HepG2 (cell line): ENCODE measurements around the gene HLA-DQB2. TPM values are rescaled to one million over a fixed set of nuclear protein-coding genes. Genes with fewer than 3 reads are reported as not detected.

Experiments used
- ATAD3A ChIP-seq: sonication (generic); formaldehyde crosslinking; IDR thresholded peaks from 2 replicates; pipeline ENCODE4 v1.4.0; 2020; ENCODE audit warnings: missing genetic modification reagents
- DBP ChIP-seq: sonication (generic); formaldehyde crosslinking; IDR thresholded peaks from 2 replicates; pipeline ENCODE4 v1.4.0; 2020; ENCODE audit warnings: missing genetic modification reagents; ENCODE audit errors: not compliant biosample characterization
- ERF ChIP-seq: IDR thresholded peaks from 2 replicates; pipeline ENCODE4 v1.6.1; 2018; ENCODE audit warnings: missing biosample characterization, missing genetic modification reagents
- FOXJ3 ChIP-seq: sonication (generic); formaldehyde crosslinking; IDR thresholded peaks from 2 replicates; pipeline ENCODE4 v1.4.0; 2020; ENCODE audit warnings: missing genetic modification reagents, mild to moderate bottlenecking, borderline replicate concordance
- FOXK1 ChIP-seq: sonication (generic); formaldehyde crosslinking; IDR thresholded peaks from 2 replicates; pipeline ENCODE4 v1.4.0; 2020; ENCODE audit warnings: low read depth, missing genetic modification reagents, borderline replicate concordance
- HNRNPK ChIP-seq: fragments of 200-400 bp; formaldehyde crosslinking; IDR thresholded peaks from 2 replicates; pipeline ENCODE4 v1.6.1; 2018; ENCODE audit warnings: low read length, low read depth, moderate library complexity, mild to moderate bottlenecking; ENCODE audit not compliant: poor library complexity, severe bottlenecking
- JARID2 ChIP-seq: sonication (generic); formaldehyde crosslinking; IDR thresholded peaks from 2 replicates; pipeline ENCODE4 v1.8.1; 2023; ENCODE audit warnings: missing genetic modification reagents, inconsistent platforms; ENCODE audit not compliant: insufficient replicate concordance
- NAIF1 ChIP-seq: sonication (generic); formaldehyde crosslinking; IDR thresholded peaks from 2 replicates; pipeline ENCODE4 v1.5.0; 2020; ENCODE audit warnings: mild to moderate bottlenecking, missing genetic modification reagents, borderline replicate concordance
- NCOA1 ChIP-seq: sonication (generic); formaldehyde crosslinking; IDR thresholded peaks from 2 replicates; pipeline ENCODE4 v1.9.0; 2021; ENCODE audit warnings: missing genetic modification reagents
- PCBP1 ChIP-seq: fragments of 200-400 bp; formaldehyde crosslinking; IDR thresholded peaks from 2 replicates; pipeline ENCODE4 v1.6.1; 2017; ENCODE audit warnings: mild to moderate bottlenecking, low read depth, low read length, borderline replicate concordance
- SMAD1 ChIP-seq: sonication (generic); formaldehyde crosslinking; IDR thresholded peaks from 2 replicates; pipeline ENCODE4 v1.4.0; 2020; ENCODE audit warnings: missing genetic modification reagents, low read depth, mild to moderate bottlenecking, borderline replicate concordance
- STAG1 ChIP-seq: sonication (generic); formaldehyde crosslinking; IDR thresholded peaks from 2 replicates; pipeline ENCODE4 v1.4.0; 2020; ENCODE audit warnings: missing genetic modification reagents
- THAP11 ChIP-seq: IDR thresholded peaks from 2 replicates; pipeline ENCODE4 v1.6.1; 2016; ENCODE audit warnings: missing biosample characterization, missing genetic modification reagents
- THAP8 ChIP-seq: sonication (generic); formaldehyde crosslinking; IDR thresholded peaks from 2 replicates; pipeline ENCODE4 v1.5.1; 2020; ENCODE audit warnings: missing genetic modification reagents, mild to moderate bottlenecking, borderline replicate concordance
- ZFP62 ChIP-seq: sonication (generic); formaldehyde crosslinking; IDR thresholded peaks from 2 replicates; pipeline ENCODE4 v1.4.0; 2020; ENCODE audit warnings: missing genetic modification reagents
- ZFX ChIP-seq: sonication (generic); formaldehyde crosslinking; IDR thresholded peaks from 2 replicates; pipeline ENCODE4 v1.4.0; 2020; ENCODE audit warnings: mild to moderate bottlenecking, low read depth, missing genetic modification reagents, moderate library complexity
- ZNF235 ChIP-seq: sonication (generic); formaldehyde crosslinking; IDR thresholded peaks from 2 replicates; pipeline ENCODE4 v1.8.1; 2023; ENCODE audit warnings: mild to moderate bottlenecking, missing genetic modification reagents, borderline replicate concordance
- ZNF33A ChIP-seq: sonication (generic); formaldehyde crosslinking; IDR thresholded peaks from 2 replicates; pipeline ENCODE4 v1.5.1; 2020; ENCODE audit warnings: missing genetic modification reagents, mild to moderate bottlenecking, moderate library complexity, borderline replicate concordance
- ZNF362 ChIP-seq: sonication (generic); formaldehyde crosslinking; IDR thresholded peaks from 2 replicates; pipeline ENCODE4 v1.4.0; 2020; ENCODE audit warnings: missing genetic modification reagents, mild to moderate bottlenecking, borderline replicate concordance
- ZNF446 ChIP-seq: sonication (generic); formaldehyde crosslinking; IDR thresholded peaks from 2 replicates; pipeline ENCODE4 v1.5.0; 2020; ENCODE audit warnings: mild to moderate bottlenecking, missing genetic modification reagents
- ZNF496 ChIP-seq: sonication (generic); formaldehyde crosslinking; IDR thresholded peaks from 2 replicates; pipeline ENCODE4 v1.8.1; 2023; ENCODE audit warnings: mild to moderate bottlenecking, moderate library complexity, missing genetic modification reagents; ENCODE audit not compliant: insufficient replicate concordance
- ZNF513 ChIP-seq: sonication (generic); formaldehyde crosslinking; conservative IDR thresholded peaks from 2 replicates; pipeline ENCODE4 v1.5.0; 2020; ENCODE audit warnings: missing genetic modification reagents
- ZNF615 ChIP-seq: sonication (generic); formaldehyde crosslinking; IDR thresholded peaks from 2 replicates; pipeline ENCODE4 v1.5.0; 2020; ENCODE audit warnings: mild to moderate bottlenecking, missing genetic modification reagents, borderline replicate concordance
- ZNF792 ChIP-seq: IDR thresholded peaks from 2 replicates; pipeline ENCODE4 v1.6.1; 2016
- ZNF83 ChIP-seq: sonication (generic); formaldehyde crosslinking; IDR thresholded peaks from 2 replicates; pipeline ENCODE4 v1.4.0; 2020; ENCODE audit warnings: missing genetic modification reagents, mild to moderate bottlenecking, borderline replicate concordance
- ZNF878 ChIP-seq: sonication (generic); formaldehyde crosslinking; IDR thresholded peaks from 2 replicates; pipeline ENCODE4 v1.8.1; 2023; ENCODE audit warnings: mild to moderate bottlenecking, missing genetic modification reagents, moderate library complexity
- polyA plus RNA-seq, 8 experiments: library from polyadenylated mRNA; depleted of rRNA in 3 of 8; stranded (reverse) in 7 of 8; unstranded in 1 of 8; fragments of >200 nt; fragmentation: Illumina TruSeq in 4 of 8; extraction: Trizol in 4 of 8; gene quantifications; 2 replicates each; pipeline versions ENCODE4 v1.2.1 to v1.2.3, GENCODE V29; 2011 to 2016; ENCODE audit warnings: low read depth in 4 of 8, missing spikeins in 1 of 8, mixed read lengths in 1 of 8; ENCODE audit not compliant: insufficient read depth in 1 of 8
- total RNA-seq, 5 experiments: library from RNA; depleted of rRNA; stranded (reverse); fragments of >200 nt; fragmentation: Illumina TruSeq; extraction: Trizol; gene quantifications; 2 replicates each; pipeline ENCODE4 v1.2.3, GENCODE V29; 2016; ENCODE audit warnings: low read depth in 1 of 5

The HLA-DQB2 gene
- total and polyA plus RNA-seq, 2 of the 13 experiments (the other 11 are each of a cell fraction or from before 2014, with no cell fraction given): not detected

- no peak for TF ChIP-seq ATAD3A (CRISPR knock-in tag)
- 0 out of 2 replicates have a peak, but pooled peaks have one; percentile 35 for TF ChIP-seq ZNF878 (CRISPR knock-in tag)
- no peak for TF ChIP-seq ZNF362 (CRISPR knock-in tag)
- peak; percentile 41 for TF ChIP-seq HNRNPK
- no peak for TF ChIP-seq ZNF33A (CRISPR knock-in tag)
- peak; percentile 84 for TF ChIP-seq STAG1 (CRISPR knock-in tag)
- TF ChIP-seq JARID2 (CRISPR knock-in tag): no peak
- no peak for TF ChIP-seq ZNF496 (CRISPR knock-in tag)
- TF ChIP-seq ZFX (CRISPR knock-in tag): no peak
- no peak for TF ChIP-seq ZNF83
- no peak for TF ChIP-seq NCOA1 (CRISPR knock-in tag)
- no peak for TF ChIP-seq NAIF1 (CRISPR knock-in tag)
- no peak for TF ChIP-seq ERF (CRISPR knock-in tag)
- TF ChIP-seq ZNF615 (CRISPR knock-in tag): no peak
- TF ChIP-seq ZNF446 (CRISPR knock-in tag): no peak
- TF ChIP-seq DBP (CRISPR knock-in tag): no peak
- TF ChIP-seq THAP11: 0 out of 2 replicates have a peak, but pooled peaks have one; percentile 33
- TF ChIP-seq FOXK1 (CRISPR knock-in tag): no peak
- no peak for TF ChIP-seq FOXJ3
- TF ChIP-seq THAP8 (CRISPR knock-in tag): no peak
- no peak for TF ChIP-seq PCBP1
- no peak for TF ChIP-seq ZNF235 (CRISPR knock-in tag)
- TF ChIP-seq ZNF792: no peak
- no peak for TF ChIP-seq ZFP62 (CRISPR knock-in tag)
- TF ChIP-seq ZNF513 (CRISPR knock-in tag): no peak
- no peak for TF ChIP-seq SMAD1
Observed at GRCh38 chr6:32796848-32797776, 33.8 kb upstream of the HLA-DQB2 start (continued).
